ENCODE data around the gene KTN1.

- TF ChIP-seq CTCF (conservative IDR thresholded peaks at IDR 0.05; ENCODE audit: low read length): no peak
- TF ChIP-seq EZH2phosphoT487 (IDR thresholded peaks at IDR 0.05; ENCODE audit: borderline replicate concordance): no peak
These were observed 44.9 kb downstream of the KTN1 start for GRCh38 chr14:55624913-55625312.

Data from Loucy (cell line).